ENCODE results near the gene ATXN1.
"Not testable (repeated sequence)": the region's sequence is repeated elsewhere in the genome, so short reads cannot be mapped to it uniquely, and the experiment has no call there.

Gene ATXN1

GRCh38 chr6:16473184-16473907, 287.9 kb downstream of the ATXN1 start:
- no peak for DNase-seq (ENCODE audit: low spot score)

GRCh38 chr6:16472349-16473069, 288.8 kb downstream of the ATXN1 start:
- DNase-seq (ENCODE audit: low spot score) = no peak

- DNase-seq (ENCODE audit: low spot score) = no peak
These were observed 289.4 kb downstream of the ATXN1 start for GRCh38 chr6:16471910-16472297.

- no peak for DNase-seq (ENCODE audit: low spot score)
These were observed 289.9 kb downstream of the ATXN1 start for GRCh38 chr6:16471222-16471909.

- no peak for DNase-seq (ENCODE audit: low spot score)
These were observed 290.6 kb downstream of the ATXN1 start for GRCh38 chr6:16470502-16471221.

- no peak for DNase-seq (ENCODE audit: low spot score)
These were observed 292.2 kb downstream of the ATXN1 start for GRCh38 chr6:16468991-16469615.

- no peak for DNase-seq (ENCODE audit: low spot score)
These were observed 294.3 kb downstream of the ATXN1 start for GRCh38 chr6:16466800-16467553.

GRCh38 chr6:16464045-16464444, 297.2 kb downstream of the ATXN1 start:
- DNase-seq (ENCODE audit: low spot score) = no peak

GRCh38 chr6:16463246-16463645, 298.0 kb downstream of the ATXN1 start:
- not testable (repeated sequence) for DNase-seq (ENCODE audit: low spot score)

- DNase-seq (ENCODE audit: low spot score) = no peak
These were observed 299.8 kb downstream of the ATXN1 start for GRCh38 chr6:16461491-16461890.

GRCh38 chr6:16459472-16459871, 301.8 kb downstream of the ATXN1 start:
- DNase-seq (ENCODE audit: low spot score) = not testable (repeated sequence)

- DNase-seq (ENCODE audit: low spot score) = no peak
These were observed 308.9 kb downstream of the ATXN1 start for GRCh38 chr6:16452348-16452747.

GRCh38 chr6:16450821-16451220, 310.4 kb downstream of the ATXN1 start:
- peak; percentile 5 for DNase-seq (ENCODE audit: low spot score)

- DNase-seq (ENCODE audit: low spot score) = peak; percentile 39
These were observed 311.0 kb downstream of the ATXN1 start for GRCh38 chr6:16450285-16450684.

- DNase-seq (ENCODE audit: low spot score) = no peak
These were observed 315.0 kb downstream of the ATXN1 start for GRCh38 chr6:16446273-16446672.

GRCh38 chr6:16442031-16442430, 319.2 kb downstream of the ATXN1 start:
- no peak for DNase-seq (ENCODE audit: low spot score)

GRCh38 chr6:16441262-16441661, 320.0 kb downstream of the ATXN1 start:
- no peak for DNase-seq (ENCODE audit: low spot score)

GRCh38 chr6:16440636-16441212, 320.5 kb downstream of the ATXN1 start:
- DNase-seq (ENCODE audit: low spot score) = no peak

- no peak for DNase-seq (ENCODE audit: low spot score)
These were observed 322.3 kb downstream of the ATXN1 start for GRCh38 chr6:16438718-16439591.

- no peak for DNase-seq (ENCODE audit: low spot score)
These were observed 323.3 kb downstream of the ATXN1 start for GRCh38 chr6:16437984-16438383.
